GM18867 (cell line): ENCODE measurements around the gene MYL6.
A peak's percentile ranks its signal among the peaks of the same experiment; 100 is the strongest.
"Not testable (repeated sequence)": the region's sequence is repeated elsewhere in the genome, so short reads cannot be mapped to it uniquely, and the experiment has no call there.

Source experiments
- ATAC-seq: cut with Tn5 transposase; IDR thresholded peaks from one replicate; pipeline ENCODE4 v1.9.1; 2021; ENCODE audit warnings: mild to moderate bottlenecking, moderate library complexity; ENCODE audit not compliant: unreplicated experiment

Gene MYL6

GRCh38 chr12:56158029-56158925 lies at the start of gene MYL6:
Gene MYL6 (plus strand): TSS chr12:56158359. CDS start chr12:56158402, 43 bp downstream.
- peak; percentile 83 for ATAC-seq

GRCh38 chr12:56110571-56110970 lies 47.6 kb upstream of the MYL6 start:
- ATAC-seq, result no peak

DNA sequence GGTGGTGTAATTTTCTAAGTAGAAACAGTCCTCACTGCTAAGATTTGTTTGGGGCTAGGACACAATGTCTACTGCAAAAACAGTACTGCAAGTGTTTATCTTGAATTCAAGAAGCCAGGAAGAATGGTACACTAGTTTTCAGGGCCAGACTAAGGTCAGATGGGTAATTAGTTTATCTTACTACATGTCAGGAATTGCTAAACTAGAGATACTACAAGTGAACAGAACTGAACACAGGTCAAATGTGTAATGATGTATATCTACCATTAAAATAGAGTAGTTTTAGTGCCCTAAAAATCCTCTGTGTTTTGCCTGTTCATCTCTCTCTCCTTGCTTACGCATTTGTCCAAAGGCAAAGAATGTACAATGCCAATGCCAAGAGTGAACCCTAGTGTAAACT lies 44.1 kb upstream of the MYL6 start:
- ATAC-seq, result no peak

DNA sequence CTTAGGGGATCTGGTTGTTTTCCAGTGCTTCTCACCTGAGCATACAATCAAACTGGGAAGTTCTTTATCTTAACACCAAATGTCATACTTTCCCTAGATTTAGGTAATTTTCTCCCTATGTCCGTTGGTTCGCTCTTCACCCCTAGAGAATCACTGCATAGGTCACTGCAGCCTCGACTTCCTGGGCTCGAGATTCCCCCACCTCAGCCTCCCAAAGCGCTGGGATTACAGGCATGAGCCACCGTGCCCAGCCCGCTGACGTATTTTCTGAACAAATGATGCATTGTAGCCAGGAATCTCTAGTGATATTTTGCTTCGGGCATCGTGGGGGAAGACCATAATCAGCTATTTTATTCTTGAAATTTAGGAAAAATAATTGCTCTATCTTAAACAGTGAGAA lies 42.8 kb upstream of the MYL6 start:
- ATAC-seq, result no peak

GRCh38 chr12:56116267-56117081 lies 41.7 kb upstream of the MYL6 start, which contains the start of gene RPL41:
Gene RPL41 (plus strand): TSS chr12:56116633.
- peak; percentile 44 for ATAC-seq

DNA sequence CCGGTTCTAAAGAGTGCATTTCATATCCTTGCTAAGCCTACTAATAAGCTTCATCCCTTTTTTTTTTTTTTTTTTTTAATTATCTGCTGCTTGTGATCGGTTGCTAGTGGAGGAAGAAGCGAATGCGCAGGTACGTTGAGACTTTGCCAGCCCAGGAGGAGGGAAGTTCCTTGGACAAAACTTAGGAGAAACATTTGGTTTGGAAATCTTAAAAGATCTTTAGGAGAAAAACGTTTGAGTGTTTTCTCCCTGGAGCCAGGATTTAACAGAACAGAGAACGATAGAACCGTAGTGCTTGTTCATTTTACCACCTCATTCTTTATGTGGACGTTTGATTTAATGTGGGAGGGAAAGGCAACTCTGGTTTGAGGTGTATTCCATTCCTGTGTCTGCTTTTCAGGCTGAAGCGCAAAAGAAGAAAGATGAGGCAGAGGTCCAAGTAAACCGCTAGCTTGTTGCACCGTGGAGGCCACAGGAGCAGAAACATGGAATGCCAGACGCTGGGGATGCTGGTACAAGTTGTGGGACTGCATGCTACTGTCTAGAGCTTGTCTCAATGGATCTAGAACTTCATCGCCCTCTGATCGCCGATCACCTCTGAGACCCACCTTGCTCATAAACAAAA lies 41.0 kb upstream of the MYL6 start:
- ATAC-seq, result not testable (repeated sequence)

- peak; percentile 82 for ATAC-seq
Measured at GRCh38 chr12:56117778-56118687, 40.1 kb upstream of the MYL6 start, which contains the start of gene ZC3H10. Gene ZC3H10 (plus strand): TSS chr12:56118266. CDS start chr12:56120563, 2,297 bp downstream.

DNA sequence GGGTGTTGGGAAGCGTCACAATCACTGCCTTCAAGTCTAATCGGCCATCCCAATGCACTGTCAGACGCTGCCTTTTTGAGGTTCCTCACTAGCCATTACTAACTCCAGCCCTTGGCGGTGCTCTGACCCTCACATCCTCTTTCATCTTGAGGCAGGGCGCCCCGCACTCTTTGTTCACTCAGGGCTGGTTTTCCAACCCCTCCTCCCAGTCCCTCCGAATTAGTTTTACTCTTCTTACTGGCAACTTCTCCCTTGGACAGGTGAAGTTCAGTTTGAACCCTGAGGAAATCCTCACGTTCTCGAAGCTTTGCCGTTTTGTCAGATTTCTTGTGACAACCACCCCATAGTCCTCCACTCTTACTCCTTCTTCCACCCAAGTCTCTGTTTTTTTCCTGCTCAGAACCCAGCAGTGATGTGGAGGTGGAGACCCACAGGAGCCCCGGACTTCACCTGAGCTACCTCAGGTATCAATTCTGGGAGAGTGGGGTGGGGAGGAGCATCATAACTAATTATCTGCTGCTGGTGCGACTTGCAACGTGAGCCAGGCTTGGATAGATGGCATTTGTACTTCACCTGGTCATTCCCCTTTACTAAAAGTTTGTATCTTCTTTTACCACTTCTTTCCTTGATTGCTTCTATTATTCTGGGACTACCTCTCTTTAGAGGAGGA lies 39.3 kb upstream of the MYL6 start:
- ATAC-seq, result peak; percentile 9

- no peak for ATAC-seq
Measured at GRCh38 chr12:56119361-56119796, 38.8 kb upstream of the MYL6 start.

- no peak for ATAC-seq
Measured at GRCh38 chr12:56120158-56120846, 37.9 kb upstream of the MYL6 start.

DNA sequence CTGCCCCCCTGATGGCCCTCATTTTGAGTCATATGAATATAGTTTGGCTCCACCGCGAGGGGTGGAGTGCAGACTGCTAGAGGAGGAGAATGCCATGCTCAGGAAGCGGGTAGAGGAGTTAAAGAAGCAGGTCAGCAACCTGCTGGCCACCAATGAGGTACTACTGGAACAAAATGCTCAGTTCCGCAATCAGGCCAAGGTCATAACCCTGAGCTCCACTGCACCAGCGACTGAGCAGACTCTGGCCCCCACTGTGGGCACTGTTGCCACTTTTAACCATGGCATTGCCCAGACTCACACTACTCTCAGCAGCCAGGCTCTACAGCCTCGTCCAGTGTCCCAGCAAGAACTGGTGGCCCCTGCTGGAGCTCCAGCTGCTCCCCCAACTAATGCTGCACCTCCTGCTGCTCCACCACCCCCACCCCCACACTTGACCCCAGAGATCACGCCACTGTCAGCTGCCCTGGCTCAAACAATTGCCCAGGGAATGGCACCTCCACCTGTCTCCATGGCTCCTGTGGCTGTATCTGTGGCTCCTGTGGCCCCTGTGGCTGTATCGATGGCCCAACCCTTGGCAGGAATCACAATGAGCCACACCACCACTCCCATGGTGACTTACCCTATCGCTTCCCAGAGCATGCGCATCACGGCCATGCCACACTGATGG lies 36.8 kb upstream of the MYL6 start:
- ATAC-seq, result no peak

DNA sequence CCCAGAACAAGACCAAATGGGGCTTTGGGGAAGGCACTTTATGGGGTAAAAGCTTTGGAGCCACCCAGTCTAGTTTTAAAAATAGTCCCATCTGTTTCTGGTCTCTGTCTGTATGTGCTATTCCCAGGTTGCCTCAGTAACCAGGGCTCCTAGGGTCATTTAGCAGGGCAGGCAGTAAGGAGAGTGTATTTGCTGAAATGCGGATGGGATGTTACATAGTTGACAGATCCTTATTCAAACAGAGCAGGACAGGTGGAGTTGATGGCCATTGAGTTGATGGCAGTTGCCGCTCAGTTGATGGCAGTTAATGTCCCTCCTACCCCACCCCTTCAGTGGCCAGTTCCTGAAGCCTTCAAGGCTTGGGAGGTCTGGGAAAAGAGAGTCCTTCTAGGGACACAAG lies 35.5 kb upstream of the MYL6 start:
- ATAC-seq, result no peak

DNA sequence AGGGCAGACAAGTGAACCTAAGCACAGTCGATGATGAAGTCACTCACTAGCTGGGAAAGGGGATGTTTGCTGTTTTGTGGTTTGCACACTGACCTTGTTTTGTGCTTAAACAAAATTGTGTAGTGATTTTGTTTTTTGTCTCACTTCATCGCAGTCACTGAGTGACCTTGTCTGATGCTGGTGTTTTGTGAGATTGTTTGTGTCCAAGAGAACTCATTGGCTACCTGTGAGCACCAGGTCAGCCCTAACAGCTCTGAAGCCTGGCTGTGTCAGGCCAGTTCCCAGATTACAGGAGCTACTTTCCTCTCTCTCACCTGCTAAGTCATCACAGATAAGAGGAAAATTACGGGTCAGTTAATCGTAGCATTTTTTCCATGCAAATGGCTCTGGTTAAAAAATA lies 34.0 kb upstream of the MYL6 start:
- no peak for ATAC-seq

- ATAC-seq, result no peak
Measured at GRCh38 chr12:56126732-56127239, 31.4 kb upstream of the MYL6 start.

DNA sequence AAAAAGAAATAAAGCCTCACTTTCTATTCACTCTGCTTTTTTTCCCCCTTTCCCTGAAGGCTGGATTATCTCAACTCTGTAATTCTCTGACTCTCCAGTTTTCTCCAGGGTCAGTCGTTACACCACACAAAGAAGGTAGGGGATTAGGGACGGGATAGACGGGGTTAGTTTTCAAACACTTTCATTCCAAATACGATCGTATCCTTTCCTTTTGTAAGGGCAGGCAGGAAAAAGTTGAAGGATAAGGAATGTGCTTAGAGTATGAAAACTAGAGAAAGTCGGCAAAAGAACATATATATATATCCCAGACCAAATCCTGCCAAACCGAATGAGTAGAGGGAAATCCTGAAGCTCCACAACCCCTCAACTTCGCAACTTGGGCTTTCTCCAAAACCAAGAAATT lies 30.7 kb upstream of the MYL6 start:
- no peak for ATAC-seq

- peak; percentile 89 for ATAC-seq
Measured at GRCh38 chr12:56127888-56128669, 30.1 kb upstream of the MYL6 start, which contains the start of gene ESYT1. Gene ESYT1 (plus strand): TSS chr12:56128267. CDS start chr12:56128320, 53 bp downstream.

GRCh38 chr12:56128670-56129205 lies 29.4 kb upstream of the MYL6 start:
- peak; percentile 1 for ATAC-seq
